NT2/D1 (cell line): ENCODE measurements around the gene MLF2.

Experiments
- SUZ12 ChIP-seq: IDR thresholded peaks from 2 replicates; pipeline ENCODE4 v1.6.1; 2011; ENCODE audit not compliant: insufficient read length, insufficient read depth; ENCODE audit errors: extremely low read depth
- YY1 ChIP-seq: IDR thresholded peaks from 2 replicates; pipeline ENCODE4 v1.6.1; 2011; ENCODE audit not compliant: insufficient read length, insufficient read depth
- ZNF274 ChIP-seq: IDR thresholded peaks from 2 replicates; pipeline ENCODE4 v1.6.1; 2011; ENCODE audit warnings: mild to moderate bottlenecking, low read depth, low read length

DNA sequence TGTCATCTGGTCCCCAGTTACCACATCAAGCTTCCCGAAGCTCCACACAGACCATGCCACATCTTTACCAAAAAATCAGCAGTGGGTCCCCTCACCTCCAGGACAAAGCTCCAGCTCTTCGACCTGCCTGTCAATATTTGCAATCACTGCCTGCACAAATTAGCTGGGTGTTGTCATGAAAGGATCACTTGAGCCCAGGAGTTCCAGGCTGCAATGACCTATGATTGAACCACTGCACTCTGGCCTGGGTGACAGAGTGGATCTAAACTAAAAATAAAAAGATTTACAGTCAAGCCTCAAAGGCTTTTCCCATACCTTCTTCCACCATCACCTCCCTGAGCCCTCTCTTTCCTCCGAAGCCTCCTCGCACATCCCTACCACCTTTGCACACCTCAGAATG lies 43.6 kb upstream of the MLF2 start:
- TF ChIP-seq YY1 (no peak), ZNF274 (no peak), SUZ12 (no peak)
